Adipocyte (in vitro differentiated cells): ENCODE data around the gene KCNK13.
"Not testable (repeated sequence)": the region's sequence is repeated elsewhere in the genome, so short reads cannot be mapped to it uniquely, and the experiment has no call there.

Experiments
- DNase-seq: peaks from one replicate; pipeline ENCODE4 v3.0.0-alpha.2; 2015; ENCODE audit warnings: low read depth
- H3K27me3 ChIP-seq: replicated peaks from 2 replicates; pipeline ENCODE4 v1.7.0; 2013; ENCODE audit warnings: mild to moderate bottlenecking, low read length, moderate library complexity; ENCODE audit not compliant: control insufficient read depth, insufficient read depth
- H3K36me3 ChIP-seq: 2 replicates; pipeline ENCODE4 v1.7.0; 2013; ENCODE audit warnings: low read length, mild to moderate bottlenecking, moderate library complexity; ENCODE audit not compliant: control insufficient read depth, insufficient read depth, severe bottlenecking
- H3K4me1 ChIP-seq: 2 replicates; pipeline ENCODE4 v1.7.0; 2013; ENCODE audit warnings: mild to moderate bottlenecking, low read length, moderate library complexity; ENCODE audit not compliant: control insufficient read depth, insufficient read depth
- H3K4me3 ChIP-seq: 2 replicates; pipeline ENCODE4 v1.7.0; 2013; ENCODE audit warnings: mild to moderate bottlenecking, low read length, moderate library complexity
- H3K9ac ChIP-seq: 2 replicates; pipeline ENCODE4 v1.7.0; 2013; ENCODE audit warnings: mild to moderate bottlenecking, low read length, moderate library complexity
- H3K9me3 ChIP-seq: 2 replicates; pipeline ENCODE4 v1.7.0; 2013; ENCODE audit warnings: mild to moderate bottlenecking, low read length, moderate library complexity; ENCODE audit not compliant: control insufficient read depth

Gene KCNK13

GRCh38 chr14:90061685-90062126 is at the start of gene KCNK13:
KCNK13 (plus strand) TSS chr14:90061994; CDS start chr14:90062206, 212 bp downstream.
- Histone ChIP-seq H3K36me3 (no peaks in the 10 kb centered on the region), H3K27me3 (peaks cover 55% of the 10 kb centered on the region)
- peak; percentile 40 for DNase-seq

DNA sequence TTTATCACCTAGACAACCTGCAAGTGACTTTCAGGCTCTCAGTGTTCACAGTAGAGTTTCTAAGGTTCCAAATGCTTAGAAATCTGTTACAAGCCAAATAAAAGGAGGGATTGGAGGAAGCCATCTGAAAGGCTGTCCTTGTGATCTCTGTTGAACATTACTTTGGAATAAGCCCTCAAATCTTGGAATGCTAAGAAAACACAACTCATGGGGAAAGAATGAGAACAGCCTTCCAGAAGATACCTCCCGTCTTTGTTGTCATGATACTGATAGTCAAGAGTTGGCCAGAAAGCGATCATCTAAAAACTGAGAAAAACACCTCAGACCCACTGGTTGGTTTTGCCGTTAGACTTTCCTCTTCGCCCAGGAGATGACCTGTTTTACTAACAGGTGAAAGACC is 44.4 kb upstream of the KCNK13 start:
- H3K36me3 ChIP-seq = peaks cover 29% of the 10 kb centered on the region
- H3K27me3 ChIP-seq = no peaks in the 10 kb centered on the region
- no peaks in the 10 kb centered on the region for H3K9me3 ChIP-seq
- no peak overlapping the region for H3K4me3 ChIP-seq
- no peak overlapping the region for H3K9ac ChIP-seq
- no peak for DNase-seq
- H3K4me1 ChIP-seq = no peaks in the 10 kb centered on the region

More at GRCh38 chr14:90061685-90062126, at the start of gene KCNK13:
- H3K9me3 ChIP-seq = peaks cover 7% of the 10 kb centered on the region
- peaks cover 3% of the 10 kb centered on the region for H3K4me1 ChIP-seq
- H3K9ac ChIP-seq = no peak within 1 kb of the TSS
- H3K4me3 ChIP-seq = peak within 1 kb of the TSS; percentile 60

DNA sequence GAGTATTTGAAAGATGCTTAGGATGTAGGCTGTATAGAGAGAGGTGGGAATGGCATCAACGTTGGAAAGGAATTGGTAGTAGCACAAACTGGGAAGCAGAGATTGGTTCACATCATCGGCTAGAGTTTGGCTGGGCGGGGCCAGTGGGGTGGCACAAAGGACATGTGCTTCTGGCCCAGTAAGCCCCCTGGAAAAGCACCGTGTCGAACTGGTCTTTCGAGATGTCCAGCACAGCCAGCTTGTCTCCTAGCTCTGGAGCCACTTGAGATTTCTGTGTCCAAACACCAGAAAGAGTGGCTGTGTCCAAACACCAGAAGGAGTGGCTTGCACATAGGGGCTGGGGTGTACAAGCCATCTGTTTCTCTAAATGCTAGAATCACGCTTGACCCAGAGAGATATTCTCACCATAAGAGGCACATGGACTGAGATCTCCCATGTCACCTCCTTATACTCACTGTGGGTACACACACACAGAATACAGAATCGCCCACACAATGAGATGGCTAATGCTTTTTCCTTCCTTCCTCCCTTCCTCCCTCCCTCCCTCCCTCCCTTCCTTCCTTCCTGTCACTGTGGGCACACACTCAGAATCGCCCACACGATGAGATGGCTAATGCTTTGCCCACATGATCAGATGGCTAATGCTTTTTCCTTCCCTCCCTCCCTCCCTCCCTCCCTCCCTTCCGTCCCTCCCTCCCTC is 41.8 kb upstream of the KCNK13 start:
- Histone ChIP-seq H3K4me1 (no peaks in the 10 kb centered on the region), H3K4me3 (no peak overlapping the region), H3K36me3 (peaks cover 31% of the 10 kb centered on the region)

DNA sequence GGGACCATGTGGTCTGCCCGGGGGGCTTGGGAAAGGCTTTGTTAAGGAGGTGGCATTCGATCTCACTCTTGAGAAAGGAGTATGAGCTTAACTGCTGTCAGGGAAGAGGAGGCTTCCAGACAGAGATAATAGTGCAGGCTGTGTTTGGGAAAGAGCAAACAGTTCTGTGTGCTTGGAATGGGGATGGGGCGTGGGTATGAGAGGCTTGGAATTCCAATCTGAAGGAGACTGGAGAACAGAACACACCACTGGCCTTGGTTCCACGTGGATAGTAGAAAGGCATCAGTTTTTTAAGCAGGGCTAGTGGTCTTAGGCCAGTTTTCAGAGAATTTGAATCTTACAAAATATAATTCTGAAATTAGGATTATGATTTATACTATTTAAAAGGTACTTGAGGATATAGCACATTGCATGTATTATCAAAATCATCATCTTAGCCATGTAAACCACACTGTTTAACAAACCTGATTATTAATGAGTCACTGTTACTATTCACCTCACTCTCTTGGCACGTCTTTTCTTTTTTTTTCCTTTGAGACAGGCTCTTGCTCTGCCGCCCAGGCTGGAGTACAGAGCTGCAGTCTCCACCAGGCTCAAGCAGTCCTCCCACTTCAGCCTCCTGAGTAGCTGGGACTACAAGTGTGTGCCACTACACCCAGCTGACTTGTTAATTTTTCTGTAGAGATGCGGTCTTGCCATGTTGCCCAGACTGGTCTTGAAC is 38.5 kb upstream of the KCNK13 start:
- no peaks in the 10 kb centered on the region for H3K27me3 ChIP-seq
- H3K4me3 ChIP-seq = no peak overlapping the region
- H3K4me1 ChIP-seq = peaks cover 2% of the 10 kb centered on the region
- no peaks in the 10 kb centered on the region for H3K9me3 ChIP-seq
- H3K9ac ChIP-seq = no peak overlapping the region
- no peak for DNase-seq
- peaks cover 25% of the 10 kb centered on the region for H3K36me3 ChIP-seq

More for the DNA sequence above, 41.8 kb upstream of the KCNK13 start:
- no peaks in the 10 kb centered on the region for H3K27me3 ChIP-seq
- DNase-seq = no peak
- H3K9me3 ChIP-seq = no peaks in the 10 kb centered on the region
- H3K9ac ChIP-seq = no peak overlapping the region

GRCh38 chr14:90024910-90025309 is 36.9 kb upstream of the KCNK13 start:
- H3K4me3 ChIP-seq = no peak overlapping the region

GRCh38 chr14:90026608-90027007 is 35.2 kb upstream of the KCNK13 start:
- not testable (repeated sequence) for DNase-seq, H3K9me3 ChIP-seq, H3K9ac ChIP-seq, H3K27me3 ChIP-seq, H3K4me1 ChIP-seq, H3K4me3 ChIP-seq
- peaks cover 16% of the 10 kb centered on the region for H3K36me3 ChIP-seq

More at GRCh38 chr14:90024910-90025309, 36.9 kb upstream of the KCNK13 start:
- no peaks in the 10 kb centered on the region for H3K27me3 ChIP-seq
- peaks cover 2% of the 10 kb centered on the region for H3K4me1 ChIP-seq
- DNase-seq = no peak
- no peak overlapping the region for H3K9ac ChIP-seq
- H3K36me3 ChIP-seq = peaks cover 19% of the 10 kb centered on the region
- no peaks in the 10 kb centered on the region for H3K9me3 ChIP-seq

GRCh38 chr14:90027842-90028241 is 34.0 kb upstream of the KCNK13 start:
- no peaks in the 10 kb centered on the region for H3K9me3 ChIP-seq
- no peak overlapping the region for H3K9ac ChIP-seq
- peaks cover 2% of the 10 kb centered on the region for H3K4me1 ChIP-seq
- no peaks in the 10 kb centered on the region for H3K27me3 ChIP-seq
- DNase-seq = no peak
- H3K4me3 ChIP-seq = no peak overlapping the region
- H3K36me3 ChIP-seq = peaks cover 6% of the 10 kb centered on the region

DNA sequence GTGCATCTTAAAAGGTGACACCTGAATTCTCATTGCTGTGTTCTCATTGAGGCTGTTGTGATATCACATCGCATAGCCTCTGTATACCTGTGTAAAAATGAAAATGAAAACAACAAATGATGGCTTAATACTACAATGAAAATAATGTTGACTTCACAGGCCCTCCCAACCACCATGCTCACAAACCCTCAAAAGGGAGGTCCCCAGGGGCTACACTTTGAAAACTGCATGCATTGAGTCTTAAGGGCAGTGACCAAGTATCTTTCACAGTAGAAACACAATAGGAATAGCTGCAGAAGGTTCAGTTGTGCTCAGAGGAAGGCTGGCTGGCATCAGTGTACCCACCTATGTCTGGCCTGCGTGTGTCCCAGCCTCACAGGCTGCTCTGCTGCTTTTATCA is 27.6 kb upstream of the KCNK13 start:
- no peaks in the 10 kb centered on the region for H3K27me3 ChIP-seq
- no peak for DNase-seq
- no peaks in the 10 kb centered on the region for H3K9me3 ChIP-seq
- no peaks in the 10 kb centered on the region for H3K4me1 ChIP-seq
- no peak overlapping the region for H3K4me3 ChIP-seq
- H3K9ac ChIP-seq = no peak overlapping the region
- H3K36me3 ChIP-seq = peaks cover 22% of the 10 kb centered on the region

GRCh38 chr14:90034835-90035525 is 26.8 kb upstream of the KCNK13 start:
- H3K4me1 ChIP-seq = no peaks in the 10 kb centered on the region

DNA sequence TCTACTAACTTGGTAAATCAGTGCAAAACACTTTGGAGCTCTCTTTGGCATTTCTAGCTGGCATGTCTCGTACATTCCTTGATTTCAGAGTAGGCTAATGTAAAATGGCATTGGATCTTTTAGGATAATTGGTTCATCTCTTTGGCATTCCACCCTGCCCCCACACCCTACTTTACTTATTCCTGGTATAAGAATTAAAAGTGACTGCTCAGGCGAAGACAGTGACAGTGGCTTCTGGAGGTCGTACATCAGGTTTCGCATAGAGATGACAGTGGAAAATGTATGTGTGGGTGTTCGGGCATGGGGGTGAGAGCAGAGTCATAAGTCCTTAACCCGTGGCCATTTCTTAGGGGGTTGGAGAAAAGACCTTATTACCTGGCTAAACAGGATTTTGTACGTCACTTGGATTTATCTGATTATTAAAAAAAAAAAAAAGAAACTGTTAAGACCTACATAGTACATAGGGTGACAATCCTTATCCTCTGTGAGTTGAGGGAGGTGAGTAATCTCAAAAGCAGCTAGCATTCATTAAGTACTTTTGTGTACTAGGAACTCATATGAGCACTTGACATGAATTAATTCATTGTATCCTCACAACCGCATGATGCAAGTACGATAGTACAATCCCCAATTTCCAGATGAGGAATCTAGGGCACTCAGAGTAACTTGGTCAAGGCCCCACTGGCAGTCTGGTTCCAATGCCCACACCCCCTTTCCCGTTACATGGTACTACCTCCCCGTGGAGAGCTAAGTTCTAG is 22.4 kb upstream of the KCNK13 start:
- Histone ChIP-seq H3K9ac (no peak overlapping the region), H3K36me3 (peaks cover 15% of the 10 kb centered on the region), H3K4me3 (no peak overlapping the region), H3K4me1 (no peaks in the 10 kb centered on the region), H3K27me3 (no peaks in the 10 kb centered on the region), H3K9me3 (no peaks in the 10 kb centered on the region)
- no peak for DNase-seq

More at GRCh38 chr14:90034835-90035525, 26.8 kb upstream of the KCNK13 start:
- H3K4me3 ChIP-seq = no peak overlapping the region
- H3K9ac ChIP-seq = no peak overlapping the region
- peaks cover 22% of the 10 kb centered on the region for H3K36me3 ChIP-seq
- no peak for DNase-seq
- H3K27me3 ChIP-seq = no peaks in the 10 kb centered on the region
- no peaks in the 10 kb centered on the region for H3K9me3 ChIP-seq
